Osteoblast (primary cell): Measurements from ENCODE around the gene DDO. TPM values are rescaled to one million over a fixed set of nuclear protein-coding genes. Genes with fewer than 3 reads are reported as not detected.

Experiments used
- DNase-seq: peaks from one replicate; pipeline ENCODE4 v3.0.0; 2011; ENCODE audit warnings: low spot score, mixed read lengths; ENCODE audit not compliant: insufficient read length; ENCODE audit errors: missing footprints
- H2AFZ ChIP-seq: 2 replicates; pipeline ENCODE4 v1.6.0; 2011; ENCODE audit warnings: mild to moderate bottlenecking, low read length
- H3K27ac ChIP-seq: 2 replicates; pipeline ENCODE4 v1.5.1; 2011; ENCODE audit warnings: mild to moderate bottlenecking, low read depth, low read length, moderate library complexity
- H3K27me3 ChIP-seq: 2 replicates; pipeline ENCODE4 v1.6.0; 2012; ENCODE audit warnings: mild to moderate bottlenecking, control low read depth, inconsistent platforms, low read length, moderate library complexity; ENCODE audit not compliant: insufficient read depth
- H3K36me3 ChIP-seq: 2 replicates; pipeline ENCODE4 v1.5.1; 2011; ENCODE audit warnings: mild to moderate bottlenecking, low read length, control low read depth, moderate library complexity; ENCODE audit not compliant: insufficient read depth
- H3K4me1 ChIP-seq: 2 replicates; pipeline ENCODE4 v1.5.1; 2011; ENCODE audit warnings: mild to moderate bottlenecking, low read length, control low read depth, moderate library complexity; ENCODE audit not compliant: insufficient read depth
- H3K4me2 ChIP-seq: 2 replicates; pipeline ENCODE4 v1.6.0; 2011; ENCODE audit warnings: mild to moderate bottlenecking, low read length; ENCODE audit not compliant: insufficient read depth
- H3K4me3 ChIP-seq: fragments of 200-600 bp; sonication (generic); 3 replicates; pipeline ENCODE4 v1.5.1; 2012; ENCODE audit warnings: mild to moderate bottlenecking, low read length, inconsistent platforms; ENCODE audit not compliant: insufficient read depth
- H3K79me2 ChIP-seq: 2 replicates; pipeline ENCODE4 v1.6.0; 2012; ENCODE audit warnings: mild to moderate bottlenecking, low read length, control low read depth, inconsistent platforms; ENCODE audit not compliant: insufficient read depth
- H3K9me3 ChIP-seq: 2 replicates; pipeline ENCODE4 v1.5.1; 2011; ENCODE audit warnings: low read depth, low read length, control low read depth
- H4K20me1 ChIP-seq: 2 replicates; pipeline ENCODE4 v1.6.0; 2012; ENCODE audit warnings: mild to moderate bottlenecking, low read length, control low read depth; ENCODE audit not compliant: insufficient read depth
- CTCF ChIP-seq: IDR thresholded peaks from 2 replicates; pipeline ENCODE4 v1.5.1; 2011; ENCODE audit warnings: mild to moderate bottlenecking, low read depth, low read length, moderate library complexity; ENCODE audit errors: extremely low read depth
- total RNA-seq: library from RNA; depleted of rRNA; stranded (reverse); fragments of >200 nt; gene quantifications from 2 replicates; pipeline ENCODE4 v1.2.3, GENCODE V29; 2012

Gene DDO
- total RNA-seq, 1 donor = 3.6 TPM

GRCh38 chr6:110355727-110356126, 59.6 kb downstream of the DDO start:
- Histone ChIP-seq H2AFZ (no peak overlapping the region), H3K4me2 (no peak overlapping the region), H3K27ac (no peak overlapping the region), H3K9me3 (no peaks in the 10 kb centered on the region), H3K27me3 (peaks cover 45% of the 10 kb centered on the region), H3K36me3 (no peaks in the 10 kb centered on the region), H3K4me1 (no peaks in the 10 kb centered on the region), H3K79me2 (no peaks in the 10 kb centered on the region), H3K4me3 (no peak overlapping the region), H4K20me1 (no peaks in the 10 kb centered on the region)
- TF ChIP-seq CTCF = no peak
- no peak for DNase-seq

GRCh38 chr6:110355022-110355421, 60.4 kb downstream of the DDO start:
- Histone ChIP-seq H2AFZ (no peak overlapping the region), H3K27ac (no peak overlapping the region), H3K36me3 (no peaks in the 10 kb centered on the region), H3K79me2 (no peaks in the 10 kb centered on the region), H3K4me1 (no peaks in the 10 kb centered on the region), H3K4me2 (no peak overlapping the region), H3K27me3 (peaks cover 40% of the 10 kb centered on the region), H3K9me3 (no peaks in the 10 kb centered on the region), H4K20me1 (no peaks in the 10 kb centered on the region), H3K4me3 (no peak overlapping the region)
- no peak for DNase-seq
- TF ChIP-seq CTCF = no peak

- Histone ChIP-seq H2AFZ (no peak overlapping the region), H3K4me1 (no peaks in the 10 kb centered on the region), H3K4me2 (no peak overlapping the region), H3K4me3 (no peak overlapping the region), H3K79me2 (no peaks in the 10 kb centered on the region), H3K27ac (no peak overlapping the region), H3K9me3 (no peaks in the 10 kb centered on the region), H4K20me1 (no peaks in the 10 kb centered on the region), H3K27me3 (peaks cover 32% of the 10 kb centered on the region), H3K36me3 (no peaks in the 10 kb centered on the region)
- no peak for DNase-seq
- no peak for TF ChIP-seq CTCF
Measured at GRCh38 chr6:110354153-110354552, 61.2 kb downstream of the DDO start.

GRCh38 chr6:110353457-110354001, 61.8 kb downstream of the DDO start:
- no peaks in the 10 kb centered on the region for H3K9me3 ChIP-seq
- H2AFZ ChIP-seq = no peak overlapping the region
- no peaks in the 10 kb centered on the region for H4K20me1 ChIP-seq
- no peak overlapping the region for H3K4me3 ChIP-seq
- no peaks in the 10 kb centered on the region for H3K36me3 ChIP-seq
- H3K27ac ChIP-seq = no peak overlapping the region
- TF ChIP-seq CTCF = no peak
- no peak overlapping the region for H3K4me2 ChIP-seq
- H3K4me1 ChIP-seq = no peaks in the 10 kb centered on the region
- DNase-seq = no peak
- H3K79me2 ChIP-seq = no peaks in the 10 kb centered on the region
- peaks cover 29% of the 10 kb centered on the region for H3K27me3 ChIP-seq
